ENCODE results near the gene DYNC2LI1.

The DYNC2LI1 gene

DNA sequence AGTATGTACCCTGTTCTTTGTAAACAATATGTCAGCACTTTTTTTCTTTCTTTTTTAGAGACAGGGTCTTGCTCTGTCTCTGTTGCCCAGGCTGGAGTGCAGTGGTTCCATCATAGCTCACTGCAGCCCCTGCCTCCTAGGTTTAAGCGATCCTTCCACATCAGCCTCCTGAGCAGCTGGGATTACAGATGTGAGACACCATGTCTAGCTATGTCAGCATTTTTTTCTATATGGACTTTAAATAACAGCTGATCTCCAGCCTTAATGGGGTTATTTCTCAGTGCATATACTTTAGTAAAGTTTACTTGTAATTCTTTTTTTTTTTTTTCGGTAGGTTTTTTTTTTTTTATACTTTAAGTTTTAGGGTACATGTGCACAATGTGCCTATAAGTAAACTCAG, 38.2 kb downstream of the DYNC2LI1 start (continued):
- TF ChIP-seq, protein P1, sequence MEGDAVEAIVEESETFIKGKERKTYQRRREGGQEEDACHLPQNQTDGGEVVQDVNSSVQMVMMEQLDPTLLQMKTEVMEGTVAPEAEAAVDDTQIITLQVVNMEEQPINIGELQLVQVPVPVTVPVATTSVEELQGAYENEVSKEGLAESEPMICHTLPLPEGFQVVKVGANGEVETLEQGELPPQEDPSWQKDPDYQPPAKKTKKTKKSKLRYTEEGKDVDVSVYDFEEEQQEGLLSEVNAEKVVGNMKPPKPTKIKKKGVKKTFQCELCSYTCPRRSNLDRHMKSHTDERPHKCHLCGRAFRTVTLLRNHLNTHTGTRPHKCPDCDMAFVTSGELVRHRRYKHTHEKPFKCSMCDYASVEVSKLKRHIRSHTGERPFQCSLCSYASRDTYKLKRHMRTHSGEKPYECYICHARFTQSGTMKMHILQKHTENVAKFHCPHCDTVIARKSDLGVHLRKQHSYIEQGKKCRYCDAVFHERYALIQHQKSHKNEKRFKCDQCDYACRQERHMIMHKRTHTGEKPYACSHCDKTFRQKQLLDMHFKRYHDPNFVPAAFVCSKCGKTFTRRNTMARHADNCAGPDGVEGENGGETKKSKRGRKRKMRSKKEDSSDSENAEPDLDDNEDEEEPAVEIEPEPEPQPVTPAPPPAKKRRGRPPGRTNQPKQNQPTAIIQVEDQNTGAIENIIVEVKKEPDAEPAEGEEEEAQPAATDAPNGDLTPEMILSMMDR (tag by site-specific recombination; IDR thresholded peaks at IDR 0.05) = no peak
- no peak for TF ChIP-seq KLF16 (tag by site-specific recombination; IDR thresholded peaks at IDR 0.05)

DNA sequence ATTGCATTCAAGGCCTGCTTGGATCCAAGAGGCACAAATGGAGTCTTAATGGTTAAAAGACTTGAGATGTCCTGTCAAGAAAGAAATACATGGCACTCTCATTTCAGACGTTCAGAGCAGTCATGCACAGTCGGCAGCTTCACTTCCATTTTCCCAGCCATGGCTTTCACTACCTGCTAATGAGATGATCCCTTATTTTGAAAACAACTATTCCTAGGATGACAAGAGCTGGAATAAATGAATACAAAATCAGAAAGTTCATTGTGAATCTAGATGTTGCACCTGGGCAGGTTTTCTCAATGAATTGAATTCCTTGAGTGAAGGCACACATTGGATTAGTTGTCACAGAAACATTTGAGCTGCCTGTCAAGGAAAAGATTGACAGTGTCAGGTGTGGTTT, 39.1 kb downstream of the DYNC2LI1 start:
- H3K4me1 ChIP-seq (ENCODE audit: control insufficient read depth, insufficient read depth, low read length) = no peaks in the 10 kb centered on the region
- ChIA-PET CTCF (interaction anchor here (0.6 kb wide), 1 partner anchor 102 kb away, joined by 6 read pairs; no protein-coding TSS in a partner anchor), POLR2A (interaction anchor here (0.6 kb wide), 1 partner anchor 227 kb away, joined by 3 read pairs; no protein-coding TSS in a partner anchor)
- no peaks in the 10 kb centered on the region for H3K9me3 ChIP-seq (ENCODE audit: control insufficient read depth, insufficient read depth, low read depth, low read length)
- peaks cover 0 to 9% of the 10 kb centered on the region in 2 experiments; a peak in 2 of 3 replicates for H3K36me3 ChIP-seq (ENCODE audit: control insufficient read depth in 2 of 2, insufficient read depth in 1 of 2, low read length in 2 of 2)
- TF ChIP-seq ZNF311 (tag by site-specific recombination; IDR thresholded peaks at IDR 0.05; ENCODE audit: borderline replicate concordance) (no peak), ZNF549 (tag by site-specific recombination; IDR thresholded peaks at IDR 0.05) (no peak), ZNF501 (tag by site-specific recombination; IDR thresholded peaks at IDR 0.05) (no peak), SALL2 (tag by site-specific recombination; IDR thresholded peaks at IDR 0.05; ENCODE audit: borderline replicate concordance) (no peak), ZNF664 (tag by site-specific recombination; IDR thresholded peaks at IDR 0.05) (no peak)
- TF ChIP-seq, protein P2, sequence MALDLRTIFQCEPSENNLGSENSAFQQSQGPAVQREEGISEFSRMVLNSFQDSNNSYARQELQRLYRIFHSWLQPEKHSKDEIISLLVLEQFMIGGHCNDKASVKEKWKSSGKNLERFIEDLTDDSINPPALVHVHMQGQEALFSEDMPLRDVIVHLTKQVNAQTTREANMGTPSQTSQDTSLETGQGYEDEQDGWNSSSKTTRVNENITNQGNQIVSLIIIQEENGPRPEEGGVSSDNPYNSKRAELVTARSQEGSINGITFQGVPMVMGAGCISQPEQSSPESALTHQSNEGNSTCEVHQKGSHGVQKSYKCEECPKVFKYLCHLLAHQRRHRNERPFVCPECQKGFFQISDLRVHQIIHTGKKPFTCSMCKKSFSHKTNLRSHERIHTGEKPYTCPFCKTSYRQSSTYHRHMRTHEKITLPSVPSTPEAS (tag by site-specific recombination; IDR thresholded peaks at IDR 0.05) = no peak
- no peak overlapping the region for H3K4me3 ChIP-seq (ENCODE audit: low read depth, low read length)
- H3K27ac ChIP-seq (ENCODE audit: extremely low read depth, low read depth, low read length) = no peak overlapping the region

DNA sequence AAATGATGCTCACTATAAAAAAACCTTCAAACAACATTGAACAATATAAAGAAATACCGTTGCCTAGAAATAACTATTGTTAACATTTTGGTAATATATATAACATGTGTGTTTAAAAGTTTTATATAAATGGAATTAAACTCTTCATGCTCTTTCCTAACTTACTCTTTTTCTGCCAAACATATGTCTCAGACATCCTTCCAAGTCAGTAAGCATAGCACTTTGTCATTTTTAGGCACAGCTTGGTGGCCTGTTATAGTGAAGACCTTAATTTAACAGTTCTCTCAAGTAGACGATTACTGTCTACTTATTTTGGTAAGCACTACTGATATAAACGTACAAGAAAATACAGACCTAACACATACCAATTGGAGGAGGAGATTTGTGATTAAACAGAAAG, 40.9 kb downstream of the DYNC2LI1 start:
- Histone ChIP-seq H3K27ac (ENCODE audit: extremely low read depth, low read depth, low read length) (no peak overlapping the region), H3K4me3 (ENCODE audit: low read depth, low read length) (no peak overlapping the region), H3K9me3 (ENCODE audit: control insufficient read depth, insufficient read depth, low read depth, low read length) (no peaks in the 10 kb centered on the region), H3K36me3 (ENCODE audit: control insufficient read depth in 2 of 2, insufficient read depth in 1 of 2, low read length in 2 of 2) (peaks cover 0 to 9% of the 10 kb centered on the region in 2 experiments; a peak in 2 of 3 replicates), H3K4me1 (ENCODE audit: control insufficient read depth, insufficient read depth, low read length) (no peaks in the 10 kb centered on the region)
- POLR2A ChIA-PET = no interaction called here
- no peak for TF ChIP-seq ZNF157 (tag by site-specific recombination; IDR thresholded peaks at IDR 0.05)
- no peak for TF ChIP-seq ZNF302 (tag by site-specific recombination; IDR thresholded peaks at IDR 0.05; ENCODE audit: low read depth)
- TF ChIP-seq ZEB2 (tag by site-specific recombination; IDR thresholded peaks at IDR 0.05) = no peak
- TF ChIP-seq ZNF24 (tag by site-specific recombination; IDR thresholded peaks at IDR 0.05) = no peak
- TF ChIP-seq GLIS1 (tag by site-specific recombination; IDR thresholded peaks at IDR 0.05) = no peak
- TF ChIP-seq ZNF677 (tag by site-specific recombination; IDR thresholded peaks at IDR 0.05) = no peak
- no peak for TF ChIP-seq ZNF174 (tag by site-specific recombination; IDR thresholded peaks at IDR 0.05)
- TF ChIP-seq, protein P3, sequence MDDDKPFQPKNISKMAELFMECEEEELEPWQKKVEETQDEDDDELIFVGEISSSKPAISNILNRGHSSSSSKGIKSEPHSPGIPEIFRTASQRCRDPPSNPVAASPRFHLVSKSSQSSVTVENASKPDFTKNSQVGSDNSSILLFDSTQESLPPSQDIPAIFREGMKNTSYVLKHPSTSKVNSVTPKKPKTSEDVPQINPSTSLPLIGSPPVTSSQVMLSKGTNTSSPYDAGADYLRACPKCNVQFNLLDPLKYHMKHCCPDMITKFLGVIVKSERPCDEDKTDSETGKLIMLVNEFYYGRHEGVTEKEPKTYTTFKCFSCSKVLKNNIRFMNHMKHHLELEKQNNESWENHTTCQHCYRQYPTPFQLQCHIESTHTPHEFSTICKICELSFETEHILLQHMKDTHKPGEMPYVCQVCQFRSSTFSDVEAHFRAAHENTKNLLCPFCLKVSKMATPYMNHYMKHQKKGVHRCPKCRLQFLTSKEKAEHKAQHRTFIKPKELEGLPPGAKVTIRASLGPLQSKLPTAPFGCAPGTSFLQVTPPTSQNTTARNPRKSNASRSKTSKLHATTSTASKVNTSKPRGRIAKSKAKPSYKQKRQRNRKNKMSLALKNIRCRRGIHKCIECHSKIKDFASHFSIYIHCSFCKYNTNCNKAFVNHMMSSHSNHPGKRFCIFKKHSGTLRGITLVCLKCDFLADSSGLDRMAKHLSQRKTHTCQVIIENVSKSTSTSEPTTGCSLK (tag by site-specific recombination; IDR thresholded peaks at IDR 0.05) = no peak
- TF ChIP-seq GFI1B (tag by site-specific recombination; IDR thresholded peaks at IDR 0.05) = no peak
- CTCF ChIA-PET = no interaction called here

Measured in HEK293 (cell line).